Upper lobe of left lung (tissue), 6 donors: ENCODE results near the gene CYBA. TPM values are rescaled to one million over a fixed set of nuclear protein-coding genes. Genes with fewer than 3 reads are reported as not detected.

Source experiments
- ATAC-seq, 2 donors: fragments of 200-7000 bp; cut with Tn5 transposase; one replicate each; pipeline ENCODE4 v1.9.1; 2022; ENCODE audit warnings: mild to moderate bottlenecking in 2 of 2, moderate library complexity in 2 of 2; ENCODE audit not compliant: low FRiP score in 2 of 2
- DNase-seq, 2 donors: peaks; one replicate each; pipeline ENCODE4 v3.0.0-alpha.2; 2019 to 2020
- H3K27ac ChIP-seq, 4 donors: fragments of 200-600 bp; sonication (generic); one replicate each; pipeline ENCODE4 v1.5.1; 2016 to 2019
- H3K27me3 ChIP-seq, 4 donors: fragments of 200-600 bp; sonication (generic); one replicate each; pipeline ENCODE4 v1.5.1; 2017 to 2019
- H3K36me3 ChIP-seq, 4 donors: fragments of 200-600 bp; sonication (generic); one replicate each; pipeline ENCODE4 v1.5.1; 2016 to 2019
- H3K4me1 ChIP-seq, 4 donors: fragments of 200-600 bp; sonication (generic); one replicate each; pipeline ENCODE4 v1.5.1; 2018 to 2019
- H3K4me3 ChIP-seq, 4 donors: fragments of 200-600 bp; sonication (generic); one replicate each; pipeline ENCODE4 v1.5.1; 2017 to 2019; ENCODE audit warnings: mild to moderate bottlenecking in 2 of 4, moderate library complexity in 1 of 4
- H3K9me3 ChIP-seq, 4 donors: fragments of 200-600 bp; sonication (generic); one replicate each; pipeline ENCODE4 v1.5.1; 2018 to 2019
- CTCF ChIP-seq, 6 experiments: fragments of 450-650 bp in 4 of 6; fragments of 200-600 bp in 2 of 6; sonication (generic) in 2 of 6; IDR thresholded peaks; one replicate each; pipeline ENCODE4 v1.5.1; 2016 to 2019; ENCODE audit warnings: antibody characterized with exemption in 6 of 6
- EP300 ChIP-seq, 4 donors: sonication (generic); formaldehyde crosslinking; IDR thresholded peaks; one replicate each; pipeline ENCODE4 v1.5.1; 2017; ENCODE audit warnings: antibody characterized with exemption in 4 of 4, control low read depth in 2 of 4
- POLR2A ChIP-seq, 4 donors: fragments of 450-650 bp; IDR thresholded peaks; one replicate each; pipeline ENCODE4 v1.5.1; 2016 to 2017; ENCODE audit warnings: antibody characterized with exemption in 4 of 4, mild to moderate bottlenecking in 2 of 4
- POLR2AphosphoS5 ChIP-seq, 2 donors: sonication (generic); formaldehyde crosslinking; IDR thresholded peaks; one replicate each; pipeline ENCODE4 v1.5.1; 2017; ENCODE audit warnings: antibody characterized with exemption in 2 of 2
- WGBS, 2 donors: methylation state at CpG; one replicate each; pipeline ENCODE4 v1.1.5; 2017 to 2018; 5-methylcytosine and 5-hydroxymethylcytosine counted together
- total RNA-seq, 6 donors: library from RNA; depleted of rRNA in 4 of 6; stranded (reverse); fragments of >200 nt in 4 of 6; gene quantifications; one replicate each; pipeline versions ENCODE4 v1.1.0 to v1.2.1, GENCODE V29; 2016 to 2021
- donor health status: DM: no; HTN: no; CAD: no; lungs with moderate emphysema.
- donor health status: DM: no; HTN: yes; CAD: no; lungs with severe emphysema.

The CYBA gene
- total RNA-seq, 6 donors from 2014 or later = 213 to 472 (median 322) TPM

- DNase-seq = no peak
- Histone ChIP-seq H3K36me3 (peaks cover 0 to 60% (median 34%) of the 10 kb centered on the region in 4 donors), H3K27me3 (no peaks in the 10 kb centered on the region), H3K4me3 (no peak overlapping the region), H3K27ac (no peak overlapping the region), H3K4me1 (peaks cover 0 to 5% (median under 1%) of the 10 kb centered on the region in 4 donors), H3K9me3 (no peaks in the 10 kb centered on the region)
- 81 to 86% methylated on average over 11 of the region's 11 CpGs for WGBS, 2 donors
- no peak for ATAC-seq
- TF ChIP-seq CTCF (IDR thresholded peaks at IDR 0.05) (no peak), EP300 (IDR thresholded peaks at IDR 0.05) (no peak), POLR2AphosphoS5 (IDR thresholded peaks at IDR 0.05) (no peak), POLR2A (IDR thresholded peaks at IDR 0.05) (no peak)
Observed at GRCh38 chr16:88593489-88593888, 57.4 kb downstream of the CYBA start.

Other genes with a start within 250 kb of the CYBA start
- gene ZFPM1, start 197.8 kb downstream of the CYBA start, total RNA-seq = 1 to 10 TPM; 1.0 to 8.4 (median 3.3) TPM
- 10 to 100 TPM; 22.0 to 74.4 (median 45.5) TPM for gene ZC3H18, start 80.7 kb downstream of the CYBA start, total RNA-seq
- under 1 TPM in 2 of 6 donors, not detected in 4; 0.40 to 0.76 TPM for gene IL17C, start 12.5 kb downstream of the CYBA start, total RNA-seq
- 100 to 1,000 TPM in 2 of 6 donors, 10 to 100 TPM in 4; 38.1 to 114 (median 90.5) TPM for gene MVD, start 12.0 kb upstream of the CYBA start, total RNA-seq
- 1 to 10 TPM in 4 of 6 donors, under 1 TPM in 1, not detected in 1; 0.78 to 8.1 (median 7.0) TPM for gene SNAI3, start 35.5 kb upstream of the CYBA start, total RNA-seq
- gene RNF166, start 55.4 kb upstream of the CYBA start, total RNA-seq = 100 to 1,000 TPM in 1 of 6 donors, 10 to 100 TPM in 5; 23.2 to 101 (median 64.6) TPM
- gene CTU2, start 55.5 kb upstream of the CYBA start, total RNA-seq = 10 to 100 TPM in 5 of 6 donors, 1 to 10 TPM in 1; 9.4 to 31.4 (median 20.6) TPM
- gene PIEZO1, start 134.2 kb upstream of the CYBA start, total RNA-seq = 100 to 1,000 TPM; 107 to 535 (median 239) TPM
- gene CDT1, start 152.7 kb upstream of the CYBA start, total RNA-seq = 1 to 10 TPM in 5 of 6 donors, not detected in 1; 2.3 to 4.7 (median 3.5) TPM
- 100 to 1,000 TPM in 4 of 6 donors, 10 to 100 TPM in 2; 76.5 to 147 (median 124) TPM for gene APRT, start 160.9 kb upstream of the CYBA start, total RNA-seq
- gene GALNS, start 205.9 kb upstream of the CYBA start, total RNA-seq = 100 to 1,000 TPM in 1 of 6 donors, 10 to 100 TPM in 5; 24.8 to 140 (median 45.6) TPM
- 10 to 100 TPM; 10.9 to 62.5 (median 32.4) TPM for gene TRAPPC2L, start 206.1 kb upstream of the CYBA start, total RNA-seq
- under 1 TPM in 1 of 6 donors, not detected in 5; 0.20 TPM for gene PABPN1L, start 215.6 kb upstream of the CYBA start, total RNA-seq